Astrocyte of the hippocampus (primary cell): ENCODE measurements around the gene SLFN14.
"Not testable (repeated sequence)": the region's sequence is repeated elsewhere in the genome, so short reads cannot be mapped to it uniquely, and the experiment has no call there.

Experiments
- DNase-seq: peaks from one replicate; pipeline ENCODE4 v3.0.0; 2011; ENCODE audit warnings: low read depth, low spot score

Gene SLFN14

GRCh38 chr17:35559495-35560210 lies 966 bp downstream of the SLFN14 start:
- no peak for DNase-seq

DNA sequence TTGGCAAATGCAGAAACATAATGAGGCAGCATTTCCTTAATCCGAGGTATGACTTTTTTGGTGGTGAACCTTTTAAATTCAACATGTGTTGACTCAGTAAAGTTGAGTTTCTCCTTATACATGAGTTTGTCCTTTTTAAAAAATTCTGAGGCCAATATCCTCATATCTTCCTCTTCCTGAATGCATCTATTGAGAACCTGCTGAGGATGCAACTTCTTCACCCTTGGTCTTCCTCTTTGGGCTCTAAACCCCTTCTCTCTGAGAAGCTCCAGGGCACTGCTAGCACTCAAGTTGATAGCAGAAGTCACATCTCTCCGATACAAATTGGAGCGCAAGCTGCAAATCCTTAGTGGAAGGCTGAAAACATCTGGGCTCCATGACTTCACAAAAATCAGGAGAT lies 3.3 kb downstream of the SLFN14 start:
- no peak for DNase-seq

DNA sequence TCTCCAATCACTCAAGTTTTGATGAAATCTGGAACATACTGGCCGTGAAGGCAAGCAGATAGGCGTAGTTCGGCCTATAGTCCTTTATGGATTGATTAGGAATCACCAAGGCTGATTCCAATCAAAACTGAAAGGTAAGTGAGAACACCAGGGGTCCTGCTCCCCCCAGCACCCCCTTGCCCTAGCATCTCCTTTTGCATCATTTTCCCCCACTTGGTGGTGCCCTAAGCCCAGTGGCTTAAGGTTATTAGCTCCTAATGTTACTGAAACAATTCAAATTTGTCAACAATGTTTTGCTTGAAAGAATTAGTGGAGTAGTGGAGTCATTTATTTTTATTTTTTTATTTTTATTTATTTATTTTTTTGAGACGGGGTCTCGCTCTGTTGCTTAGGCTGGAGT lies 4.9 kb downstream of the SLFN14 start:
- no peak for DNase-seq

DNA sequence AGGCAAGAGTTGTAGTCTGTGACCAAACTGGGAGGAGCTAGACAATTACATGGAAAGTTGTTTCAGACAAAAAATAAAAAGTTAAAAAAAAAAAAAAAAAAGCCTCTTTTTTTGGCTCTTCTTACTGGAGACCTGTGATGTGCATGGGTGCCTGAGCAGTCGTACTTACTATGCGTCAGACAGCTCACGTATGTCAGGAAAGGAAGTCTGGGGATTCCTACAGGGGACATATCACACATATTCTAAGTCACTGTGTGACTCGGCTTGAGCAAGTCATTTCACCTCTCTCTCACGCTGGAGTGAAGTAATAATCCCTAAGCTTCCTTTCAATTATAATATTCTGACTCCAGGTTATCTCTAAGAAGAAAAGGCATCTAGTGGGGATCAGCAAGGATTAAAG lies 6.0 kb downstream of the SLFN14 start:
- no peak for DNase-seq

DNA sequence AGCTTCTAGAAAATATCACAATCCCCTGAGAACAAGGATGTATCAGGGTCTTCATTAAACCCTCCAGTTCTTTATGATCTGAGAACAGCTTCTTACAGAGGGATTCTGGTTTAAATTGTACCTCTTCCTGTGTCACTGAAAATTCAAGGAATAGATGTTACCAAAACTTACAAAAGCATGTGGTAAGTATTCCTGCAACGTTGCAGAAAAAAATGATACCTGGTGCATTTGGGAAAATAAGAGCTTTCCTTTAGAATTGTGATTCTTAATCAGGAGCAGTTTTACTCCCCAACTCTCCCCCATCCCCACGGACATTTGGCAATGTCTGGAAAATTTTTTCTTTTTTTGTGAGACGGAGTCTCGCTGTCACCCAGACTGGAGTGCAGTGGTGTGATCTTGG lies 7.3 kb downstream of the SLFN14 start:
- no peak for DNase-seq

DNA sequence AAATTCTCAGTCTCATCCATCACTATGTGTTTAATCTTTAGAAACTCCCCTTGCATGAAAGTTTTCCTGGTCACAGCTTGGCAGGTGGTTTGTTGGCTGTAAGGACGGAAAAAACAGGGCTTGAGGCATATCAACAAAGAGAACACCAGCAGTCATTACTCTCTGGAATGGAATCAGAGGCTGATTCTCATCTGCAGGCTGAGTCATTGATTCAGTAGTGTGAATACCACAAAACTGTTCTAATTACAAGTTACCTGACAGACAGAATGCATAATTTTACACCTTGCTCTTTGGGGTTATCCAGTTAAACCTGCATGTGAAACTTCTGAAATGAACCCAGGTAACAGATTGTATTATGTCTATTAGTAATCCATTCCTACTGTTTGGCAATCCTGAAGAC lies 11.6 kb downstream of the SLFN14 start:
- no peak for DNase-seq

DNA sequence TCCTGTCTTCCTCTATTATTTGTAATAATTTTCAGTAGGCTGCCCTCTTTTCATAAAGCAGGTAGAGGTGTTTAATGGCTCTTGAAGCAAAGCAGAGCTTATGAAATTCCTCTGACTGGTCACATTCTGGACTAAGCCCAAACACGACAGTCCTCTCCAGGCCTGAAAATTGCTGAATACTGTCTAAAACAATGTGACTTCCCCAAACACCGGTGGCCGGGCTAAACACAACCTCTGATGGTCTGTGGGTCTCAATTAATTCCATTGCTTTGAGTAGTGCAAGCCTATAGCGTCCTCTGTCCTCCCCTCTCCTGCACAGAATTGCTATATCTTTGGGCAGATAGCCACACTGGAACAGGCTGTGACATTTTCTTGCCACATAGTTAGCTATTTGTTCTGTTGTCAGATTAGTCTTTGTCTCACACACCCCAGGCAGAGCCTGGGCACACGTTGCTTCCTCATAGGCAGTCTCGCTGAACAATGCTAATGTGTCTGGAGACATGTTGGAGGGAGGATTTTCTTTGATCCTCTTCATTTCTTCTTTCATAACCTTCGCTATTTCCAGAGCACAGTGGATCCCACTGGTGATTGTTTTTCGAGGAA lies 12.3 kb downstream of the SLFN14 start:
- no peak for DNase-seq

DNA sequence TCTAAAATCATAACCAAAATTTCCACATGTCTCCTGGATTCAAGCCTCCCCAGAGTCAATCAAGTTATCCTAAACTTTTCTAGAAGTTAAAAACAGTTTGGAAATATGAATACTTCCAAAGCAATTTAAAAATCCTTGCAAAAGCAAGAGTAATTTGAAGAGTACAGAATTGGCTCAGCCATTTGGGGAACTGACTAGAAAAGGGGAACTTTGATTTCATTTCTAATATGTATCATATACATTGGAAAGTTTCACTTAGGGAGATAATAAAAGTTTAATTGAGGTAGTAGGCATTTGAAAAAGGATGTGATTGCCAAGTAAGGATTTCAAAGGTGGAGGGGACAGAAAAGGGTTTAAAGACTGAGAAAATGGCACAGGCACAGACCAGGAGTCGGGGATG lies 14.1 kb downstream of the SLFN14 start:
- DNase-seq: no peak

DNA sequence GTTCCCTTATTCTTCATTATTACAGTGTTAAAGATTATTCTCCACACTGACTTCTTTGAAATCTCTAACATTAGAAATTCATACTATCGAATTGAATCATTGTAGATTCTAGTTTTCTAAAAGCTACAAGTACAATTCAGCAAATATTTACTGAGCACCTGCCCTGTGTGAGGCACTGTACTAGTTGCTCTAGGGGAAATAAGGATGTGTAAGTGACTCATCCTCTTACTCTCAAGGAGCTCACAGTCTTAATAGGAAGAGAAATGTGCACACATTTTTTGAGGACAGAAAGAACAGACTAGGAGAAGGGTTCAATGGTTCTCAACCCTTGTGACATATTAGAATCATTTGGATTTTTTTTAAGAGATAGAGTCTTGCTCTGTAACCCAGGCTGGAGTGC lies 15.5 kb downstream of the SLFN14 start:
- no peak for DNase-seq

DNA sequence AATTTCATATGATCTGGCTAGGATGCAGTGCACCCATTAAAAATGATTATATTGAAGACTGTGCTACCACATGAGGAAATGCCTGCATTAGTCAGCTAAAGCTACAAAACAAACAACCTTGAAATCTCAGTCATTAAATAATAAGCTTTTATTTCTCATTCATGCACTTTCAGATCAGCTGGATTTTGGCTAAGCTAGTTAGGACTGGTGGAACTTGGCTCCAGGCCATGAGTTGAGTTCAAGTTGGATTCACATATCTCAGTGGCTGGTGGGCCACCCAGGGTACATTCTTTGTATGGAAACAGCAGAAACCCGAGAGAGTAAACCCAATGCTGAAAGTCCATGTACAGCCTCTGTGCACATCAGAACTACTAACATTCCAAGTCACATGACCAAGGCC lies 16.8 kb downstream of the SLFN14 start:
- peak; percentile 5 for DNase-seq

DNA sequence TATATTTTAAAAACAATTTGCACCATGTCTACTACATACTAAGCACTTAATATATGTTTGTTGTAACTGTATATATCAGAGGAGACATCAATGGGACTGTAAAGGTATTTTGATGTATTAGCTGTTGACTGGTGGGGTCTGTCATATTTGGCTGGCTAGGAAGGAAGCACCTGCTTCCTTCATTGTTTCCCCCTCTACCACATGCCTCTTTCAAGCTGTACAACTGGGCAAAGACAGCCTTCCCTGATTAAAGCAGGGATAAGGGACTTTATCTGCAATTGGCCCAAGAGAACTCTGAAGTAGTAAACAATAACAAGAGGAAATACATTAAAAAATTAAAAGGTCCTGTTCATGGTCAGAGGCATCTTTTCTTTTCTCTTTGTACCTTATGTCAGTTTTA lies 17.6 kb downstream of the SLFN14 start:
- no peak for DNase-seq

DNA sequence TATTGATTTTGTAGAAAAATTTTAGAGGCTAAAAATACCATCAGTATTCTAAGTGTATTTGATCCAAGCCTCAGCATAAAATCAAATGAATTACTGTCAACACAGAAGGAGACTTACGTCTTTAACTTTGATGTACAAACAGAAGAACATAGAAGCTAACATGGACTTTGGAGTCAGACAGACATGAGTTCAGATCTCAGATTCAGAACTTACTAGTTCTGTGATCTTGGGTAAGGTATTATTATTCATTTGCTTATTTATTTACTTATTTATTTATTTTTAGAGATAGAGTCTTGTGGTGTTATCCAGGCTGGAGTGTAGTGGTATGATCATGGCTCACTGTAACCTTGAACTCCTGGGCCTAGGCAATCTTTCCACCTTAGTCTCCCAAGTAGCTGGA lies 19.2 kb downstream of the SLFN14 start:
- no peak for DNase-seq

DNA sequence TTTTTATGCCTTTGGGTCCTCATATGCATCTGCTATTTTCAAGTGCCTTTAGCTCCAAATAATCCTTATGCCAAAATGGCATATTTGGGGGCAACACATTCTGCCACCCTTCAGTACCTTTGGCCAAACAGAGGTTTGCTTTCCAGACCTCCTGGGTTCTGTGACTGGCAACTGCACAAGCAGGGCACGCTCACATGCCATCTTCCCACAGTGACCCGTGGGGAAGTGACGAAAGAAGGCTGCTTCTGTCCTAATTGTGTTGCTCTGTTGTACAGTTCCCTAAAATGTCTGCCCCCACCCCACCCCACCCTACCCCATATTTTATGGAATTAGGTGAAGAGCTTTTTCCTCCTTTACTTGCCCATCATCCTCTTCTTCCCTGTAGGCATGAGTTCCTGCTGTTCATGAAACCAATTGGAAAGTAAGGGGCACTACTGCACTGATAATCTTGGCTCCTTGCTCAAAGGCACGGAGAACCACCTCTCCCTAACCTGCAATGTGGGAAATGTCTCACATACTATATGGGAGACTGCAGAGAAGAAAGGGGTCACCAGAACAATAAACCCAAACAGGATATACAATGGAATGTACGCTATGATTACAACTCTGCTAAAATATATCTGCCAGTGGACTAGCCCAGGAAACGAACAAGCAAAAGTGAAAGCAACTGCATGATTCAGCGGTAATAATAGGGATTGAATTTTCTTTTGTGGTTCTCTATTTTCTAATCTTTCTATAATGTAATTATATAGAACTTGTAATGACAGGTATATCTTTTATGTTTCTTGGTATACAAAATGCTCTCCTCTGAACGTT lies 19.8 kb downstream of the SLFN14 start:
- DNase-seq: peak; percentile 8

GRCh38 chr17:35539659-35540026 lies 21.0 kb downstream of the SLFN14 start:
- DNase-seq: no peak

- DNase-seq: no peak
These were observed 22.9 kb downstream of the SLFN14 start, which contains the start of gene SLFN12L for GRCh38 chr17:35537601-35538141. Gene SLFN12L (minus strand): TSS chr17:35537678. CDS start chr17:35522364, 15,314 bp downstream.

GRCh38 chr17:35536664-35537171 lies 23.9 kb downstream of the SLFN14 start:
- DNase-seq: no peak

- not testable (repeated sequence) for DNase-seq
These were observed 25.2 kb downstream of the SLFN14 start for GRCh38 chr17:35535406-35535805.

DNA sequence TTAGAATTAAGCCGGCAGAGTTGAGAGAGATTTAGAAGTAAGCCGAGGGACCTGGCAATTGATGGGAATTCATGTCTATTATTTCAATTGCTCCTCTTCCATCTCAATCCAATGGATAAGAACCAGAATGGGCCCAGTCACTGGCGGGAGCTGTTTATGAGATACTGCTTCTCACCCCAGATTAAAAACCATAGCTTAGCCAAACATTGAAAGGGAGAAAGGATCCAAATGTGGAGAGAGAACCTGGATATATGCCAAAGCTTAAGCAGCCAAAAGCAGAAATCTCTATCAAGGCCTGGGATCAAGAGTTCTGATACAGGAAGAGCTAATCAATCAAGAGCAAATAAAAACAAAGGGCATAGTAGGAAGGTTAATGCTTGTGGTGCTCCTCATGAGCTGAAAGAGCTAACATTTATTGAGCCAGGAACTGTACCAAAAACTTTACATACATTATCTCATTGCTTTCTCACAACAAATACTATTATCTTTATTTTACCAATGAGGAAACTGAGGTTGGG lies 26.0 kb downstream of the SLFN14 start:
- no peak for DNase-seq

- no peak for DNase-seq
These were observed 29.5 kb downstream of the SLFN14 start for GRCh38 chr17:35531160-35531559.

GRCh38 chr17:35529866-35530265 lies 30.8 kb downstream of the SLFN14 start:
- no peak for DNase-seq

- DNase-seq: not testable (repeated sequence)
These were observed 31.3 kb downstream of the SLFN14 start for GRCh38 chr17:35529326-35529725.

- DNase-seq: no peak
These were observed 37.3 kb downstream of the SLFN14 start for GRCh38 chr17:35523296-35523695.
